ENCODE data around the gene TUBB4A.

DNA sequence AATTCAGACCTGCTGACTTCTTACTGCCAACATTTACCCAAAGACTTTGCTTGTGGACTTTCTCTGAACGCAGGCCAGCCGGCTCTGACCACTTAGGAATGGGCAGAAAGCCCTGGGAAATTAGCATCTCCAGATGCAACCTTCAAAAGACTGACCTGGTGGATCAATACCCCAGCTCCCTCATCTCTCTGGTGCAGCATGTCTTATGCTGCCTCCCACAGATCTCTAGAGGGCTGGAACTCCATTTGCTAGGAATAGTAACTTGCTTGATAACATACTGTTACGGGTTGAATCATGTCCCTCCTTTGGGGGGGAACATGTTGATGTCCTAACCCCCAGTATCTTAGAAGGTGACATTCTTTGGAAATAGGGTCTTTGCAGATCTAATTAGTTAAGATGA is 55.7 kb downstream of the TUBB4A start:
- TF ChIP-seq, protein P1, sequence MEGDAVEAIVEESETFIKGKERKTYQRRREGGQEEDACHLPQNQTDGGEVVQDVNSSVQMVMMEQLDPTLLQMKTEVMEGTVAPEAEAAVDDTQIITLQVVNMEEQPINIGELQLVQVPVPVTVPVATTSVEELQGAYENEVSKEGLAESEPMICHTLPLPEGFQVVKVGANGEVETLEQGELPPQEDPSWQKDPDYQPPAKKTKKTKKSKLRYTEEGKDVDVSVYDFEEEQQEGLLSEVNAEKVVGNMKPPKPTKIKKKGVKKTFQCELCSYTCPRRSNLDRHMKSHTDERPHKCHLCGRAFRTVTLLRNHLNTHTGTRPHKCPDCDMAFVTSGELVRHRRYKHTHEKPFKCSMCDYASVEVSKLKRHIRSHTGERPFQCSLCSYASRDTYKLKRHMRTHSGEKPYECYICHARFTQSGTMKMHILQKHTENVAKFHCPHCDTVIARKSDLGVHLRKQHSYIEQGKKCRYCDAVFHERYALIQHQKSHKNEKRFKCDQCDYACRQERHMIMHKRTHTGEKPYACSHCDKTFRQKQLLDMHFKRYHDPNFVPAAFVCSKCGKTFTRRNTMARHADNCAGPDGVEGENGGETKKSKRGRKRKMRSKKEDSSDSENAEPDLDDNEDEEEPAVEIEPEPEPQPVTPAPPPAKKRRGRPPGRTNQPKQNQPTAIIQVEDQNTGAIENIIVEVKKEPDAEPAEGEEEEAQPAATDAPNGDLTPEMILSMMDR (IDR thresholded peaks at IDR 0.05), result no peak
- no peak for TF ChIP-seq ZFX (IDR thresholded peaks at IDR 0.05; ENCODE audit: borderline replicate concordance)
